ENCODE data around the gene UBE3C.

Gene UBE3C

DNA sequence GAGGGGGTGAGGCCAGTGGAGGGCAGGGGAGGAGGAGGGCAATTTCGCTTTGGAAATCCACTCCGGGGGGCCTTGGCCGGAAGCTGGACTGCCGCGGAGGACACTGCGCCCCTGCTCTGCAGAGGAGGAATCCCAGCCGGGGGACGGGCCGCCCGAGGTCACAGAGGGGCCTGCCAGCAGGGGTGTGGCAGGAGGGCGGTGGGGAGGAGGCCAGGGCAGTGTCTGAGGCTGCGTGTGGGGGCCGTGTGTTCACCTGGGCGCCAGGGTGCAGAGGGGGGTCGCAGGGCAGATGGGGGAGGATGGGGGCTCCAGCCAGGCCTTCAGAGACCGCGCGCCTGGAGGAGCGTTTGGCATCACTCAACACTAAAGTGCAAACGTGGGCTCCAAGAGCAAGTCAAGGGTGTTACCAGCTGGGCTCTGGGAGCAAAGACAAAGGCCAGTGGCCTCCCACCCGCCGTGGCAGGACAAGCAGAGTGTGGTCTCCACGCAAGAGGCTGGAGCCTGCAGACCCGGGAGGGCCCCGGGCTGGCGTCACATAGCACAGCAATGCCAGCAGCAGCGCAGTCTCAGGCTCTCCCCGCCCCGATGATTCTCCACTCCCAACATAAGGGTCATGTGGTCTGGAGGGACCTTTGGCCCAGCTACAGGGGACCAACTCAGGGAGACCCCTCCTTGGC is 152.8 kb downstream of the UBE3C start:
- TF ChIP-seq JUND (IDR thresholded peaks at IDR 0.05; ENCODE audit: low read depth): no peak
- in situ Hi-C loops (cut with HindIII; ENCODE audit: low pct_unique_long_range_greater_than_20kb, low sequenced_read_pairs): no loop called here
- no peak for DNase-seq (ENCODE audit: low read depth in 1 of 2, low spot score in 1 of 2)

- in situ Hi-C loops (cut with HindIII; ENCODE audit: low pct_unique_long_range_greater_than_20kb, low sequenced_read_pairs): no loop called here
- DNase-seq (ENCODE audit: low read depth in 1 of 2, low spot score in 1 of 2): no peak
- no peak for TF ChIP-seq JUND (IDR thresholded peaks at IDR 0.05; ENCODE audit: low read depth)
Observed at GRCh38 chr7:157292258-157292657, 153.5 kb downstream of the UBE3C start.

DNA sequence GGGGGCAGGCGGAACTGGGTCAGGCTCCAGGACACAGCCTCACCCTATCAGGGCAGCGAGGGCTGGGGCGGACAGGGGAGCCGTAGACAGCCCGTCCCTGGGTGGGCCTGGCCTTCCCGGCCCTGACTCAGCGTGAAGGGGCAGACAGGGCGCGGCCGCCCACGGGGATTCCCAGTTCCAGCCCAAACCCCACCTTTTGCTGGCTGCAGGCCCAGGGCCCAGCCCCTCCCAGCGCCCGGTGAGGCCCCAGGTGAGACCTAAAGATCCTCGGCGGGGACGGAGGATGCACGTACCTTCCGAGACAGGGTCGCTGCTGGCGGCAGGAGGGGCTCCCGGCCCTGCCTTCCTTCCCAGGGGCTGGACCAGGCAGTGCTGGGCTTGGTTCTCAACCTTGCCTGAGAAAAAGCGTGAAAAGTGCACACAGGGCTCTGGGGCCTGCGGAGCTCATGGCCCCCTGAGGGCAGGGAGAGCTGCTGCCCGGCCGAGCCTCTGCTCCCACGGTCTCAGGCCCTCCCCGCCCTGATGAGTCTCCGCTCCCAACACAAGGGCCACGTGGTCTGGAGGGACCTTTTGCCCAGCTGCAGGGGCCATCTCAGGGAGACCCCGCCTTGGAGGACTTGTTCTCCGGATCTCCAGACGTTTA is 154.2 kb downstream of the UBE3C start:
- TF ChIP-seq JUND (IDR thresholded peaks at IDR 0.05; ENCODE audit: low read depth): no peak
- in situ Hi-C loops (cut with HindIII; ENCODE audit: low pct_unique_long_range_greater_than_20kb, low sequenced_read_pairs): no loop called here
- DNase-seq (ENCODE audit: low read depth in 1 of 2, low spot score in 1 of 2): no peak

GRCh38 chr7:157293413-157293788 is 154.7 kb downstream of the UBE3C start:
- TF ChIP-seq JUND (IDR thresholded peaks at IDR 0.05; ENCODE audit: low read depth): no peak
- in situ Hi-C loops (cut with HindIII; ENCODE audit: low pct_unique_long_range_greater_than_20kb, low sequenced_read_pairs): no loop called here

DNA sequence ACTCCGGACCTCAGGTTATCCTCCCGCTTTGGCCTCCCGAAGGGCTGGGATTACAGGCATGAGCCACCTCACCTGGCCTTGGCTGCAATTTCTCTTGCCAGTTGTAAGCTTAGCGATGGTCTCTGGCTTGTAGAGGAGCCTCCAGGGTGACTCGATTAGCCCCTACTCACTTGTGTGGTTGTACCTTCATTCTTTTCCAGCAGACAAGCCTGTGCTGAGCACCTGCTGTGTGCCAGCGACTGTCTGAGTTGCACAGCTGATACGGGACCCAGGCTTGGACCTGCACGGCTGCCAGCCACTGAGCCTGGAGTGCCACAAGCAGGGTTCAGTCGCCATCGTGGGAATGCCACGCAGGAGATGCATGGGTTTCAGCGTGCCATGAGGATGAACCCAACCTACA is 156.0 kb downstream of the UBE3C start:
- TF ChIP-seq JUND (IDR thresholded peaks at IDR 0.05; ENCODE audit: low read depth): no peak
- in situ Hi-C loops (cut with HindIII; ENCODE audit: low pct_unique_long_range_greater_than_20kb, low sequenced_read_pairs): no loop called here

More at GRCh38 chr7:157293413-157293788, 154.7 kb downstream of the UBE3C start:
- no peak for DNase-seq (ENCODE audit: low read depth in 1 of 2, low spot score in 1 of 2)

DNA sequence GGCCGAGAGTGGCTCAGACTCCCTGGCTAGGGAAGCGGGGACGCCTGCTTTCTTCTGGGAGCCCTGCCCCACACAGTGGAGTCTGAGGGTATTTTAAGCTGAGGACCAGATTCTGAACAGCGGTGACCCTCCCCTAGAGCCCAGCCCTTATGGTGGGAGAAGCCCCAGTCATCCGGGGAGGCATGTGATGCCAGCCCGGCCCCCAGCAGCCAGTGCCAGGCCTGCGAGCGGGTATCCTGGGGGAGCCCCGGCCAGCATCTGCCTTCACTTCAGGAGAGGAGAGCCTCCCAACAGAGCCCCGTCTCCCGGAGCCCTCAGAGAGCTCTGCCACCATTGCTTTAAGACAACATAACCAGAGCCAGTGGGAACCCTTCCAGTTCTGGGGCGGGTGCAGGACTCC is 156.6 kb downstream of the UBE3C start:
- TF ChIP-seq JUND (IDR thresholded peaks at IDR 0.05; ENCODE audit: low read depth): no peak
- no peak for DNase-seq (ENCODE audit: low read depth in 1 of 2, low spot score in 1 of 2)
- in situ Hi-C loops (cut with HindIII; ENCODE audit: low pct_unique_long_range_greater_than_20kb, low sequenced_read_pairs): no loop called here

More for the DNA sequence above, 156.0 kb downstream of the UBE3C start:
- DNase-seq (ENCODE audit: low read depth in 1 of 2, low spot score in 1 of 2): no peak

- DNase-seq (ENCODE audit: low read depth in 1 of 2, low spot score in 1 of 2): no peak
- no peak for TF ChIP-seq JUND (IDR thresholded peaks at IDR 0.05; ENCODE audit: low read depth)
- in situ Hi-C loops (cut with HindIII; ENCODE audit: low pct_unique_long_range_greater_than_20kb, low sequenced_read_pairs): no loop called here
Observed at GRCh38 chr7:157297185-157297584, 158.5 kb downstream of the UBE3C start.

DNA sequence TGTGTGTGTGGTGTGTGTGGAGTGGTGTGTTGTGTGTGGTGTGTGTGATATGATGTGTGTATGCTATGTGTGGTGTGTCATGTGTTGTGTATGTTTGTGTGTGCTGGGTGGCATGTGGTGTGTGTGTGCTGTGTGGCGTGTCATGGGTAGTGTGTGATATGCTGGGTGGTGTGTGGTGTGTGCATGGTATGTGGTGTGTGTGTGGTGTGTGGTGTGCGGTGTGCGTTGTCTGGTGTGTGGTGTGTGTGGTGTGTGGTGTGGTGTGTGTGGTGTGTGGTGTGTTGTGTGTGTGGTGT is 160.5 kb downstream of the UBE3C start:
- in situ Hi-C loops (cut with HindIII; ENCODE audit: low pct_unique_long_range_greater_than_20kb, low sequenced_read_pairs): no loop called here
- no peak for DNase-seq (ENCODE audit: low read depth in 1 of 2, low spot score in 1 of 2)
- TF ChIP-seq JUND (IDR thresholded peaks at IDR 0.05; ENCODE audit: low read depth): no peak

GRCh38 chr7:157299613-157300368 is 161.1 kb downstream of the UBE3C start:
- DNase-seq (ENCODE audit: low read depth in 1 of 2, low spot score in 1 of 2): no peak
- TF ChIP-seq JUND (IDR thresholded peaks at IDR 0.05; ENCODE audit: low read depth): no peak
- in situ Hi-C loops (cut with HindIII; ENCODE audit: low pct_unique_long_range_greater_than_20kb, low sequenced_read_pairs): no loop called here

DNA sequence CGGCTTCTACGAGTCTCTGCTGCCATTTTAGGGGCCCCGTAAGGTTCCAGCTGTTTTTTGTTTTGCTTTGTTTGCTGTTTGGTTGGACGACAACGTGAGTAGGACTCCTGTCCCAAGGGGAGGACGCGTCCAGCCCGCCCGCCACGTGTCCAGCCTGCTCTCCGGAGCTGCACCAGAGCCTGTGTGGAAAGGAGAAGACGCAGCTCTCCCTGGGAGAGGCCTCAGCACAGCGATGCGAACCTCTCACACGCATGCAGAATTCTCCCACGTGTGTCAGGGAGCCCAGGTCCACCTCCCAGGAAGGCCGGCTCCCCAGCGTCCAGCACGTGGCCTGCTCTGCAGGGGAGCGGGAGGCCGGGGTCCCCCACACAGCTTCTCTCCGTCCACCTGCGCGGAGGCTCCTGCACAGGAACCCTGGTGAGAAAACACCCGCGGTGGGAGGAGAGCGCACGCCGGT is 161.7 kb downstream of the UBE3C start:
- no peak for DNase-seq (ENCODE audit: low read depth in 1 of 2, low spot score in 1 of 2)
- no peak for TF ChIP-seq JUND (IDR thresholded peaks at IDR 0.05; ENCODE audit: low read depth)
- in situ Hi-C loops (cut with HindIII; ENCODE audit: low pct_unique_long_range_greater_than_20kb, low sequenced_read_pairs): no loop called here

DNA sequence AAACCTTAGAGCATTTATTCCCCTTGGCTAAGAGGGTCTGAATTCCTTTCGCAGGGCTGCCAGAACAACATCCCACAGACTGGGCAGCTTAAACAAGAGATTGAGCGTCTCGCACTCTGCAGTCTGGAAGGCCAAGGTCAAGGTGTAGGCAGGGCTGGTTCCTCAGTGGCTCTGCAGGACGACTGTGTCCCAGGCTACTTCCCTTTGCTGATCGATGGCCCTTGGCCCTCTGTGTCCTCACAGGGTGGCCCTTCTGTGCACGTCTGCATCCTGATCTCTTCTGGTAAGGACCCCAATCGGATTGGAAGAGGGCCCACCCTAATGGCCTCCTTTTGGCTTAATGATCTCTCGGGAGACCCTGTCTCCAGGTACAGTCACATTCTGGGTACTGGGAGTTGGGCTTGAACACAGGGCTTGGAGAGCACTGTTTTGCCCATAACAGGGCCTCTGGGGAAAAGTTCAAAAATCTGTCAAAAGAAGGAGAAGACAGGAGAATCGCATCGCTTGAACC is 162.9 kb downstream of the UBE3C start:
- in situ Hi-C loops (cut with HindIII; ENCODE audit: low pct_unique_long_range_greater_than_20kb, low sequenced_read_pairs): no loop called here
- no peak for DNase-seq (ENCODE audit: low read depth in 1 of 2, low spot score in 1 of 2)
- TF ChIP-seq JUND (IDR thresholded peaks at IDR 0.05; ENCODE audit: low read depth): no peak

DNA sequence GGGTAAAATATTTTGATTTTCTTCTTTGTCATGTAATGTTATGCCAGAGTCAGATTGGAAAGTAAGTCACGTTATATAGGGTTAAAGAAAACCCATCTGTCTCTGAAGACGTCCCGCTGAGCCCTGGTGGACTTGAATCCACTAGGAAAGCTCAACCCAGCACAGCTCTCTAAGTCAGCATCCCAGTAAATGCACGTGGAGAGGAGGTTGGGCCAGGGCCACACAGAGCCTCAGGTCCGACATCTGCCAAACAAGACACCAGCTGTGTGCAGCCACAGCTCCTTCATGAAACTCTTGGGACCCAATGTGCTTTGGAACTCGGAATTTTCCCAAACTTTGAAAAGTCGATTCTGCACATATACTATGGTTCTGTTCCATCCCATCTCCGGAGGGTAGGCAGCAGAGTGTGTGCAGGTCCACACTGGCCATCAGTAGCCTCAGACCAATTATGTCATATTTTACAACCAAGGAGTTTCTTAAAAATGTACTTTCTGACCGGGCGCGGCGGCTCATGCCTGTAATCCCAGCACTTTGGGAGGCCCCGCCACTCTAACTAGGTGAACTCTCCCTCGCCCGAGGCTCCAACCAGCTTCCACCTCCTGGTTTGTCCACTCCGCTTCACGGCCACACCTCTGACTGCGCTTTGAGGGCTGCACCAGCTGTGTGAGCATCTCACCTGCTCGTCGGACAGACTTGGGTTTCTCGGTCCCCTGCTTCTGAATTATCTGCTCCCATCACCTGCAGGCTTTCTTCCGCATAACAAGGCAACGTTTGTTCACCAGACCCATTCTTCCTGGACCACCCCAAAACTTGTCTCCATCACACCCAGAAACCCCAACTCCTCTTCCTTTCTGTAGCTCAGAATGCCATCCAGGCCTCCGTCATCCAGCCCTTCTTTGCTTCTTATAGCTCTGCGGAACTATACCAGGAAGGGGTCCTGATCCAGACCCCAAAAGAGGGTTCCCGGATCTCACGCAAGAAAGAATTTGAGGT is 168.4 kb downstream of the UBE3C start:
- DNase-seq (ENCODE audit: low read depth in 1 of 2, low spot score in 1 of 2): no peak
- in situ Hi-C loops (cut with HindIII; ENCODE audit: low pct_unique_long_range_greater_than_20kb, low sequenced_read_pairs): no loop called here
- TF ChIP-seq JUND (IDR thresholded peaks at IDR 0.05; ENCODE audit: low read depth): no peak

Data from T47D (cell line).